Measurements from ENCODE around the gene ZBTB25. TPM values are rescaled to one million over a fixed set of nuclear protein-coding genes. Genes with fewer than 3 reads are reported as not detected.

Gene ZBTB25
- total and polyA plus RNA-seq, 2 donors: 5.9 to 14.5 TPM

GRCh38 chr14:64476438-64476837 lies 27.2 kb downstream of the ZBTB25 start:
- 93% methylated on average over 8 of the region's 8 CpGs for WGBS

DNA sequence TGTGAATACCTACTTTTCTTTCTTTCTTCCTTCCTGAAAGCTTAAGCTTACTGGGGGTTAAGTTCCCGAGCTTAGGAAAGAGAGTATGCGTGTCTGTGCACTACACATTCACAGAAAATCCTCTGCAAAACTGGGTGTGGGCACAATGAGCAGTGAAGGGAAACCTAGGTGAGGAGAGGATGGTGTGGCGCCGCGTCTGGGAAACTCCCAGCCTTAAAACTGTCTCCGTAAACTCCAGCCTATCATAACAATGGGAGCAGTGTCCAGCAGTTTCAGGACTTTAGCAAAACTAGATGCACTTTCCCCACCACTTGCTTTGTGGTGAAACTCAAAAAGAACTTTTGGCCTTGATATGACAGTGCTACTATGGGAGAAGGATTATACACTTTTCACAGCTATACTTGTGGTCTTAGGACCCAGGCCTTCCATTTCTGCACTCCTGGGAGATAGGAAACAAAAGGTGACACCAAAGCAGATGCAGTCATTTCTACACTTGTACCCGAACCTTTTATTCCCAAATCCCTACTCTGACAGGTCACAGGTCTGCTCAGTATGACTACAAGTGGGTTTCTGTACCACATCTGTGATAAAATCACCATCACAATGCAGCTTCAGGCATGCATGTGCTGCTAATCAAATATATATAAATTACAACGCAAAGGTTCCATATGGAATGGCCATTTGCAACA lies 27.9 kb downstream of the ZBTB25 start:
- WGBS: 86% methylated on average over 8 of the region's 8 CpGs
- Histone ChIP-seq H3K4me3 (ENCODE audit: low read depth, low read length) (no peak overlapping the region), H3K27ac (ENCODE audit: low read depth) (no peak overlapping the region), H3K36me3 (ENCODE audit: insufficient read depth) (no peaks in the 10 kb centered on the region), H3K4me1 (ENCODE audit: insufficient read depth) (no peaks in the 10 kb centered on the region)
- no peak for DNase-seq (ENCODE audit: extremely low spot score)

More at GRCh38 chr14:64476438-64476837, 27.2 kb downstream of the ZBTB25 start:
- no peak for DNase-seq (ENCODE audit: extremely low spot score)
- H3K27ac ChIP-seq (ENCODE audit: low read depth): no peak overlapping the region
- no peak overlapping the region for H3K4me3 ChIP-seq (ENCODE audit: low read depth, low read length)
- H3K36me3 ChIP-seq (ENCODE audit: insufficient read depth): no peaks in the 10 kb centered on the region
- H3K4me1 ChIP-seq (ENCODE audit: insufficient read depth): no peaks in the 10 kb centered on the region

DNA sequence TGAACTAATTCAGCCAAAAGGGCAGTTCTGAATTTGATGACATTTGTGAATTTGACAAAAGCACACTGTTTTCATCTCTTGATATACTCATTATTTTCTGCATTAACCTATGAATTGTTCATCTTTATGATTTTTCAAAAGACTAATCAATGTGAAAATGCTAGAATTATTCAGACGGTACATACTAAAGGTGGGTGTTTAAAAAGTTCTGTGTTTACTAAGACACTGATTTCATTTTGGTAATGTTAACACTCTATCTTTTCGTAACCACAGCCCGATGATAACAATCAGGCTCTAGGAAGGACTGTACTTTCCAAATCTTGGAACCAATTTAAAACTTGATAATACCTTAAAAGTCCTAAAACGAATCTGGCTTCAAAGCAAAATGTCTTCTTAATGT lies 28.9 kb downstream of the ZBTB25 start:
- no peaks in the 10 kb centered on the region for H3K36me3 ChIP-seq (ENCODE audit: insufficient read depth)
- no peak overlapping the region for H3K4me3 ChIP-seq (ENCODE audit: low read depth, low read length)
- H3K4me1 ChIP-seq (ENCODE audit: insufficient read depth): no peaks in the 10 kb centered on the region
- H3K27ac ChIP-seq (ENCODE audit: low read depth): no peak overlapping the region
- WGBS: 89% methylated on average over 4 of the region's 4 CpGs
- DNase-seq (ENCODE audit: extremely low spot score): no peak

GRCh38 chr14:64474041-64474440 lies 29.6 kb downstream of the ZBTB25 start:
- Histone ChIP-seq H3K36me3 (ENCODE audit: insufficient read depth) (no peaks in the 10 kb centered on the region), H3K4me3 (ENCODE audit: low read depth, low read length) (no peak overlapping the region), H3K4me1 (ENCODE audit: insufficient read depth) (no peaks in the 10 kb centered on the region), H3K27ac (ENCODE audit: low read depth) (no peak overlapping the region)
- DNase-seq (ENCODE audit: extremely low spot score): no peak
- 65% methylated on average over 2 of the region's 2 CpGs for WGBS

- 65% methylated on average over 3 of the region's 3 CpGs for WGBS
- H3K27ac ChIP-seq (ENCODE audit: low read depth): no peak overlapping the region
- H3K36me3 ChIP-seq (ENCODE audit: insufficient read depth): no peaks in the 10 kb centered on the region
- no peak for DNase-seq (ENCODE audit: extremely low spot score)
- no peak overlapping the region for H3K4me3 ChIP-seq (ENCODE audit: low read depth, low read length)
- no peaks in the 10 kb centered on the region for H3K4me1 ChIP-seq (ENCODE audit: insufficient read depth)
Measured at GRCh38 chr14:64468451-64468850, 35.2 kb downstream of the ZBTB25 start.

DNA sequence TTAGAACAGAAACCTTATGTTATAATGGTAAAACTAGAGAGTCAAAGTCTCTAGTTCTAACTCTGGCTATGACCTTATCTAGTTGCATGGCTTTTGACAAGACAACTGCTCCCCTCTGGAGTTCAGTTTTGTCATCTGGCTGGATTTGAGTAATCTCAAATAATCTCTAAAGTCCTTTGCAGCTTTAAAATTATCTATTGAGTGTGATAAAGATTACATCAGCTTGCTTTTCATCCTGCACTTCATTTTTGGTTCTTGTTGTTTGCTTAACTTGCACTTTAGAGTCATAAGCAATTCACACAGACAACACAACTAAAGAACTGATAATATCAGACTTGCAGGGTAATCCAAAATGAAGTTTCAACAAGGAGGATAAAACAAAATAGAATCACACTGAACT lies 36.1 kb downstream of the ZBTB25 start:
- no peaks in the 10 kb centered on the region for H3K4me1 ChIP-seq (ENCODE audit: insufficient read depth)
- no peak overlapping the region for H3K4me3 ChIP-seq (ENCODE audit: low read depth, low read length)
- H3K36me3 ChIP-seq (ENCODE audit: insufficient read depth): no peaks in the 10 kb centered on the region
- no peak for DNase-seq (ENCODE audit: extremely low spot score)
- no peak overlapping the region for H3K27ac ChIP-seq (ENCODE audit: low read depth)

GRCh38 chr14:64467101-64467500 lies 36.5 kb downstream of the ZBTB25 start:
- Histone ChIP-seq H3K27ac (ENCODE audit: low read depth) (no peak overlapping the region), H3K4me1 (ENCODE audit: insufficient read depth) (no peaks in the 10 kb centered on the region), H3K36me3 (ENCODE audit: insufficient read depth) (no peaks in the 10 kb centered on the region), H3K4me3 (ENCODE audit: low read depth, low read length) (no peak overlapping the region)
- WGBS: 85% methylated on average over 3 of the region's 3 CpGs
- no peak for DNase-seq (ENCODE audit: extremely low spot score)

DNA sequence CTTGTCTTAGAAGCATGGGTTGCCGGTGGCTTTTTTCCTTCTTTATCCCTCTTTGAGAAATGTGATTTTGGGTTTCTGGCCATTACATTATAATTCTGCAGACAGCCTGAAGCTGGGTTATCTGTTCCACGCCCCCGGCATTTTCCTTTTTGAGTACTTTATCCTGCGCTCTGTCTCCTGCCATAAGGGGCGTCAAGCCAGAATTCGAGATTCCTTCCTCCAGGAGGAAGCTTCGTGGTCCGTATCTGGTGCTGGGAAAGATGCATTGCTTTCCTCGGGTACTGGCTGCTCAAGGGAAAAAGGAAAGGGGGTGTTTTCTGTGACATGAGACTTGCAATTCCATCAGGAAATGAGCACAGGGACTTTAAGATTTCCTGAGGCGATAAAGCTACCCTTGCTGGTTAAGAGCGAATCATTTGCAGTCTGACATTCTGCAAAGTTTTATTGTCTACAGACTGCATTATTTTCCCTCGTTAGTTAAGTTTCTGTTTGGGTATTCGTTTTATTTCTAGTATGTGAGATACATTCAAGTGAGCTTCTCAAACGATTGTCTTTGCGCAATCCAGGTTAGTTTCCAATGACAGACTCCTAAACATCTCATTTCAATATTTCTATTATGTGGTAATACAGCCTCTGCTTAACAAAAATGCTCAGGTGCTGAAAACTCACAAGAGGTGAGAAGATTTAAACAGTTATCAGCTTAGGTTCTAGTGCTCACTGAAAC lies 37.6 kb downstream of the ZBTB25 start:
- peak overlapping the region; percentile 90 for H3K4me3 ChIP-seq (ENCODE audit: low read depth, low read length)
- DNase-seq (ENCODE audit: extremely low spot score): no peak
- no peaks in the 10 kb centered on the region for H3K36me3 ChIP-seq (ENCODE audit: insufficient read depth)
- WGBS: 7% methylated on average over 15 of the region's 15 CpGs
- no peak overlapping the region for H3K27ac ChIP-seq (ENCODE audit: low read depth)
- H3K4me1 ChIP-seq (ENCODE audit: insufficient read depth): no peaks in the 10 kb centered on the region

- Histone ChIP-seq H3K4me3 (ENCODE audit: low read depth, low read length) (peak within 1 kb of the TSS; percentile 90), H3K36me3 (ENCODE audit: insufficient read depth) (no peaks in the 10 kb centered on the region), H3K27ac (ENCODE audit: low read depth) (no peak within 1 kb of the TSS), H3K4me1 (ENCODE audit: insufficient read depth) (no peaks in the 10 kb centered on the region)
- DNase-seq (ENCODE audit: extremely low spot score): no peak
- WGBS: under 1% methylated on average over 74 of the region's 74 CpGs
Measured at GRCh38 chr14:64465191-64465822, 38.3 kb downstream of the ZBTB25 start, which contains the start of gene AKAP5. TSS of gene AKAP5 (plus strand) at chr14:64465499. CDS start at chr14:64468395, 2,896 bp downstream.

- DNase-seq (ENCODE audit: extremely low spot score): no peak
- H3K27ac ChIP-seq (ENCODE audit: low read depth): no peak overlapping the region
Measured at GRCh38 chr14:64464651-64465050, 39.0 kb downstream of the ZBTB25 start.

DNA sequence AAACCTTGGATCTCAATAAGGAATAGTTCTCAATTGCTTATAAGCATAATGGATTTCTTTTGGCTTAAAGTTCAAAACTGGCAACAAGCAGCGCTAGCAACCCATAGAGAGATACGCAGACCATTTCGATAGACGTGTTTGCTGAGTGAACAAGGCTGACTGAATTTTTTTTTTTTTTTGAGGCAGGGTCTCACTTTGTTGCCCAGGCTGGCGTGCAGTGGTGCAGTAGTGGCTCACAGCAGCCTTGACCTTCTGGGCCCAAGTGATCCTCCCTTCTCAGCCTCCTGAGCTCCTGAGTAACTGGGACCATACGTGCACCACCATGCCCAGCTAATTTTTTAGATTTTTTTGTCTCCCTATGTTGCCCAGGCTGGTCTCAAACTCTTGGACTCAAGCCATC lies 39.8 kb downstream of the ZBTB25 start:
- no peak for DNase-seq (ENCODE audit: extremely low spot score)
- WGBS: 97% methylated on average over 6 of the region's 6 CpGs
- H3K4me3 ChIP-seq (ENCODE audit: low read depth, low read length): no peak overlapping the region
- H3K4me1 ChIP-seq (ENCODE audit: insufficient read depth): no peaks in the 10 kb centered on the region
- H3K36me3 ChIP-seq (ENCODE audit: insufficient read depth): no peaks in the 10 kb centered on the region
- H3K27ac ChIP-seq (ENCODE audit: low read depth): no peak overlapping the region

More at GRCh38 chr14:64464651-64465050, 39.0 kb downstream of the ZBTB25 start:
- WGBS: 20% methylated on average over 6 of the region's 6 CpGs
- Histone ChIP-seq H3K36me3 (ENCODE audit: insufficient read depth) (no peaks in the 10 kb centered on the region), H3K4me3 (ENCODE audit: low read depth, low read length) (peak overlapping the region; percentile 90), H3K4me1 (ENCODE audit: insufficient read depth) (no peaks in the 10 kb centered on the region)

DNA sequence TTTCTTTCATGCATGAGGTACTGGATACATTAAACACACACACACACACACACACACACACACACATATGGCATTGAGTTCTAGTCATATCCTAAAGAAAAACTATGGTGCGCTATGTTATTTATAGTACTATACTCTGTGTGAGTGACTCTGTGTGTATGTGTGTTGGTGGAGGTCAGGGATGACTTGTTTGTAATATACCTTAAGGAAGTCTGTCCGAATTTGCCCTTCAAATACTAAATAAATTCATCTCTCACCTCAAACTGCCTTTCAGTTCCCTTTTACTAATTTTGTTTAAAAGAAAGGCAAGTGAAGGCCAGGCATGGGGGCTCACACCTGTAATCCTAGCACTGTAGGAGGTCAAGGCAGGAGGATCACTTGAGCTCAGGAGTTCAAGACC lies 40.4 kb downstream of the ZBTB25 start:
- DNase-seq (ENCODE audit: extremely low spot score): no peak
- Histone ChIP-seq H3K27ac (ENCODE audit: low read depth) (no peak overlapping the region), H3K4me3 (ENCODE audit: low read depth, low read length) (no peak overlapping the region), H3K36me3 (ENCODE audit: insufficient read depth) (no peaks in the 10 kb centered on the region), H3K4me1 (ENCODE audit: insufficient read depth) (no peaks in the 10 kb centered on the region)
- 92% methylated on average over 2 of the region's 2 CpGs for WGBS

- Histone ChIP-seq H3K4me1 (ENCODE audit: insufficient read depth) (no peaks in the 10 kb centered on the region), H3K36me3 (ENCODE audit: insufficient read depth) (no peaks in the 10 kb centered on the region), H3K27ac (ENCODE audit: low read depth) (no peak overlapping the region), H3K4me3 (ENCODE audit: low read depth, low read length) (no peak overlapping the region)
- 90% methylated on average over 3 of the region's 3 CpGs for WGBS
- DNase-seq (ENCODE audit: extremely low spot score): no peak
Measured at GRCh38 chr14:64461221-64461620, 42.4 kb downstream of the ZBTB25 start.

All from urinary bladder (tissue), 4 donors.